ENCODE data around the gene RAPGEF5. TPM values are rescaled to one million over a fixed set of nuclear protein-coding genes. Genes with fewer than 3 reads are reported as not detected.

Gene RAPGEF5
- total RNA-seq, 1 donor from 2014 or later = 5.4 TPM

GRCh38 chr7:22090512-22090911, 266.4 kb downstream of the RAPGEF5 start:
- H3K9me3 Mint-ChIP-seq = no peaks in the 10 kb centered on the region
- peaks cover under 1% of the 10 kb centered on the region for H3K27me3 Mint-ChIP-seq (ENCODE audit: low read depth)
- DNase-seq (ENCODE audit: low spot score in 2 of 2, unreplicated experiment in 2 of 2) = no peak
- H3K36me3 Mint-ChIP-seq = no peaks in the 10 kb centered on the region
- peaks cover 5% of the 10 kb centered on the region for H3K4me1 Mint-ChIP-seq
- TF ChIP-seq, protein P1, sequence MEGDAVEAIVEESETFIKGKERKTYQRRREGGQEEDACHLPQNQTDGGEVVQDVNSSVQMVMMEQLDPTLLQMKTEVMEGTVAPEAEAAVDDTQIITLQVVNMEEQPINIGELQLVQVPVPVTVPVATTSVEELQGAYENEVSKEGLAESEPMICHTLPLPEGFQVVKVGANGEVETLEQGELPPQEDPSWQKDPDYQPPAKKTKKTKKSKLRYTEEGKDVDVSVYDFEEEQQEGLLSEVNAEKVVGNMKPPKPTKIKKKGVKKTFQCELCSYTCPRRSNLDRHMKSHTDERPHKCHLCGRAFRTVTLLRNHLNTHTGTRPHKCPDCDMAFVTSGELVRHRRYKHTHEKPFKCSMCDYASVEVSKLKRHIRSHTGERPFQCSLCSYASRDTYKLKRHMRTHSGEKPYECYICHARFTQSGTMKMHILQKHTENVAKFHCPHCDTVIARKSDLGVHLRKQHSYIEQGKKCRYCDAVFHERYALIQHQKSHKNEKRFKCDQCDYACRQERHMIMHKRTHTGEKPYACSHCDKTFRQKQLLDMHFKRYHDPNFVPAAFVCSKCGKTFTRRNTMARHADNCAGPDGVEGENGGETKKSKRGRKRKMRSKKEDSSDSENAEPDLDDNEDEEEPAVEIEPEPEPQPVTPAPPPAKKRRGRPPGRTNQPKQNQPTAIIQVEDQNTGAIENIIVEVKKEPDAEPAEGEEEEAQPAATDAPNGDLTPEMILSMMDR (IDR thresholded peaks at IDR 0.05; ENCODE audit: unreplicated experiment) = no peak
- H3K27ac Mint-ChIP-seq = no peak overlapping the region
- H3K4me3 Mint-ChIP-seq = no peak overlapping the region

DNA sequence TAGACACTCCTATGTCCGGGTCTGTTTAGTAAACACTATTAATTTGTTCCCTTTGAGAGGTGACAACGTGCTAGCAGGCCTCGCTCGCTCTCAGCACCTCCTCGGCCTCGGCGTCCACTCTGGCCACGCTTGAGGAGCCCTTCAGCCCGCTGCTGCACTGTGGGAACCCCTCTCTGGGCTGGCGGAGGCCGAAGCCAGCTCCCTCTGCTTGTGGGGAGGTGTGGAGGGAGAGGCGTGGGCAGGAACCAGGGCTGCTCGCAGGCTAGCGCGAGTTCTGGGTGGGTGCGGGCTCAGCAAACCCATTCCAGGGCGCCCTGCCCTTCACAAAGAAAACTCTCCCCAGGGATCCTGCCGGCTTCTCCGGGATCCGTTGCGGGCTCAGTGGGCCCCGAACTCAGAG, 266.8 kb downstream of the RAPGEF5 start:
- Mint-ChIP-seq H3K27ac (no peak overlapping the region), H3K9me3 (no peaks in the 10 kb centered on the region), H3K4me3 (no peak overlapping the region), H3K4me1 (peaks cover 5% of the 10 kb centered on the region), H3K36me3 (no peaks in the 10 kb centered on the region), H3K27me3 (ENCODE audit: low read depth) (peaks cover 5% of the 10 kb centered on the region)
- DNase-seq (ENCODE audit: low spot score in 2 of 2, unreplicated experiment in 2 of 2) = no peak
- TF ChIP-seq, protein P1 (IDR thresholded peaks at IDR 0.05; ENCODE audit: unreplicated experiment) = no peak

GRCh38 chr7:22088827-22089226, 268.1 kb downstream of the RAPGEF5 start:
- H3K27ac Mint-ChIP-seq = no peak overlapping the region
- DNase-seq (ENCODE audit: low spot score in 2 of 2, unreplicated experiment in 2 of 2) = no peak
- H3K4me3 Mint-ChIP-seq = no peak overlapping the region
- TF ChIP-seq, protein P1 (IDR thresholded peaks at IDR 0.05; ENCODE audit: unreplicated experiment) = no peak
- H3K27me3 Mint-ChIP-seq (ENCODE audit: low read depth) = peaks cover 9% of the 10 kb centered on the region
- no peaks in the 10 kb centered on the region for H3K9me3 Mint-ChIP-seq
- peaks cover 5% of the 10 kb centered on the region for H3K4me1 Mint-ChIP-seq
- H3K36me3 Mint-ChIP-seq = no peaks in the 10 kb centered on the region

GRCh38 chr7:22087861-22088260, 269.1 kb downstream of the RAPGEF5 start:
- DNase-seq (ENCODE audit: low spot score in 2 of 2, unreplicated experiment in 2 of 2) = no peak
- TF ChIP-seq, protein P1 (IDR thresholded peaks at IDR 0.05; ENCODE audit: unreplicated experiment) = no peak
- Mint-ChIP-seq H3K27me3 (ENCODE audit: low read depth) (peaks cover 10% of the 10 kb centered on the region), H3K27ac (no peak overlapping the region), H3K36me3 (no peaks in the 10 kb centered on the region), H3K4me1 (peaks cover 5% of the 10 kb centered on the region), H3K4me3 (no peak overlapping the region), H3K9me3 (no peaks in the 10 kb centered on the region)

DNA sequence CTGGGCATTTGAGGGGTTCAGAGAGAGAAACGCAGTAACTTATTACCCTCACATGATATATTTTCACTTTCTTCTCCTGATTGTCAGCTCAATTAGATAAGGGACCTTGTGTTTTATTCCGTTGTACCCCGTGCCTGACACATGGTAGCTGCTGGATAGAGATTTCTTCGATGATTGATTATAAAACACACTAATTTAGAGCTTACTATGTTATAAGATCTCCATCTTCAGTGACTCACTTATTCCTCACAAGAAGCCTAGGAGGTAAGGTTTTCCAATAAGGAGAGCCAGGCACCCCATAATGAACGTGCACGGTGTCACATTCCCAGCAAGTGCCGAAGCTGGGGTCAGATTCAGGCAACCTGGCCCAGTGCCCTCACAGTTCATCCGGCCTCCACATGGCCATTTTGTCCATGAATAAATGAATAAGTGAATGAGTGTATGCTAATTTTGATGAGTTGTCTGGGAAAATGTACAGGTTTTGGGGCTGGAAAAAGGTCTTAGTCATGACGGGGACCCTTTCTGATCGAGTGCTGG, 273.2 kb downstream of the RAPGEF5 start:
- Mint-ChIP-seq H3K4me3 (peak overlapping the region; percentile 76), H3K4me1 (peaks cover 7% of the 10 kb centered on the region), H3K27ac (no peak overlapping the region), H3K9me3 (no peaks in the 10 kb centered on the region), H3K27me3 (ENCODE audit: low read depth) (peaks cover 37% of the 10 kb centered on the region), H3K36me3 (no peaks in the 10 kb centered on the region)
- DNase-seq (ENCODE audit: low spot score in 2 of 2, unreplicated experiment in 2 of 2) = no peak
- TF ChIP-seq, protein P1 (IDR thresholded peaks at IDR 0.05; ENCODE audit: unreplicated experiment) = no peak
